ENCODE measurements around the gene RPL29.

Gene RPL29

DNA sequence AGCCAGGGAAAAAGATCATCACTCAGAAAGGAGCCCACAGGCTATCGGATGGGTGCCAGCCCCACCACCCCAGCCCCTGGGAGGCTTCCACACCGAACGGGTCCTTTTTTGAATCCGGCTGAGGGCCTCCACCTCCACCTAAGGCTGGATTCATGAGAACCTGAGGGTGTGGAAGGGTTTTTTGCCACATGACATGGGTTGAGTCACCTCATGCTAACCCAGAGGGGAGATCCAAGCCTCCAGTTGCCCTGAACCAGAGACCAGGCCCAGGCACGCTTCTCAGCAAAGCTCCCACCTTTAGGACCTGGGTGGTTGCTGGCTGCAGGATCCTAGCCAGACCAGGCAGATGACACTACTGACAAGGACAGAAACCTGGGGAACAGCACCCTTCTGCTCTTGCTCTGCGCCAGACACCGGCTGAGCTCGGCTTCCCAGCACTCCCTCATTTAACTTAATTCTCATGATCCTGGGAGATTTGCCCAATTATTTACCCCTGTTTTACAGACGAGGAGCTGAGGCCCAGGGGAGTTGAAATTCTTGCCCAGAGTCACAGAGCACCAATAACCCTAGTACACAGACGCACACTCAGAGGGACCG lies 35.1 kb upstream of the RPL29 start:
- H3K9me3 ChIP-seq (ENCODE audit: low read length), result no peaks in the 10 kb centered on the region
- no peak for TF ChIP-seq EZH2 (IDR thresholded peaks at IDR 0.05; ENCODE audit: borderline replicate concordance, low read length)
- TF ChIP-seq, protein P1, sequence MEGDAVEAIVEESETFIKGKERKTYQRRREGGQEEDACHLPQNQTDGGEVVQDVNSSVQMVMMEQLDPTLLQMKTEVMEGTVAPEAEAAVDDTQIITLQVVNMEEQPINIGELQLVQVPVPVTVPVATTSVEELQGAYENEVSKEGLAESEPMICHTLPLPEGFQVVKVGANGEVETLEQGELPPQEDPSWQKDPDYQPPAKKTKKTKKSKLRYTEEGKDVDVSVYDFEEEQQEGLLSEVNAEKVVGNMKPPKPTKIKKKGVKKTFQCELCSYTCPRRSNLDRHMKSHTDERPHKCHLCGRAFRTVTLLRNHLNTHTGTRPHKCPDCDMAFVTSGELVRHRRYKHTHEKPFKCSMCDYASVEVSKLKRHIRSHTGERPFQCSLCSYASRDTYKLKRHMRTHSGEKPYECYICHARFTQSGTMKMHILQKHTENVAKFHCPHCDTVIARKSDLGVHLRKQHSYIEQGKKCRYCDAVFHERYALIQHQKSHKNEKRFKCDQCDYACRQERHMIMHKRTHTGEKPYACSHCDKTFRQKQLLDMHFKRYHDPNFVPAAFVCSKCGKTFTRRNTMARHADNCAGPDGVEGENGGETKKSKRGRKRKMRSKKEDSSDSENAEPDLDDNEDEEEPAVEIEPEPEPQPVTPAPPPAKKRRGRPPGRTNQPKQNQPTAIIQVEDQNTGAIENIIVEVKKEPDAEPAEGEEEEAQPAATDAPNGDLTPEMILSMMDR (IDR thresholded peaks at IDR 0.05; ENCODE audit: low read length), result no peak
- no peak overlapping the region for H2AFZ ChIP-seq (ENCODE audit: low read length)
- no peaks in the 10 kb centered on the region for H3K79me2 ChIP-seq (ENCODE audit: insufficient read depth, low read length)
- no peaks in the 10 kb centered on the region for H3K36me3 ChIP-seq (ENCODE audit: insufficient read depth, low read length)
- no peaks in the 10 kb centered on the region for H3K4me1 ChIP-seq (ENCODE audit: insufficient read depth, low read length, severe bottlenecking)
- no peaks in the 10 kb centered on the region for H3F3A ChIP-seq (ENCODE audit: insufficient read depth, low read length)
- no peak overlapping the region for H3K9ac ChIP-seq (ENCODE audit: low read length)
- H3K4me2 ChIP-seq (ENCODE audit: low read length), result no peak overlapping the region
- H3K27ac ChIP-seq (ENCODE audit: low read depth, low read length, poor library complexity, severe bottlenecking), result no peak overlapping the region
- H3K4me3 ChIP-seq (ENCODE audit: low read depth, low read length, poor library complexity, severe bottlenecking), result no peak overlapping the region
- H3K9me2 ChIP-seq (ENCODE audit: low read depth, low read length), result no peaks in the 10 kb centered on the region
- no peaks in the 10 kb centered on the region for H4K20me1 ChIP-seq (ENCODE audit: insufficient read depth, low read length)
- H3K27me3 ChIP-seq (ENCODE audit: insufficient read depth, low read length), result peaks cover 10% of the 10 kb centered on the region; the same call in 1 of the 2 replicates

DNA sequence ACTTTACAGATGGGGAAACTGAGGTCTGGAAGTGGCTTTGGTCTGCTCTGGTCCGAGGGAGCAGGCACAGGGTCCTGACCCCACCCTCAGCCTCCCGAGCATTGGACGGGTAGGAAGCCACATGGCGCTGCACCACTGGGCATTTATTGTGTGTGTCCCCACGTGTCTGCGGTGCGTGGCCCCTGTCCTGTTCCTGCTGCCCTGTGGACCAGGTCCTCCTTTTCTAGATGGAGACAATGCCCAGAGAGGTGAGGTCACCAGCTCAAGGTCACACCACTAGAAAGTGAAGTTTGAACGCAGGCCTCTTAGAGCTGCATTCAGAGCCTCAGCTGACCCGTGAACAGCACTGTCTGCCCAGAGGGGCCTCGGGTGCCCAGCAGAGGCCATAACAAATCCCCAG lies 33.8 kb upstream of the RPL29 start:
- no peaks in the 10 kb centered on the region for H3K79me2 ChIP-seq (ENCODE audit: insufficient read depth, low read length)
- no peaks in the 10 kb centered on the region for H4K20me1 ChIP-seq (ENCODE audit: insufficient read depth, low read length)
- no peaks in the 10 kb centered on the region for H3K9me2 ChIP-seq (ENCODE audit: low read depth, low read length)
- H2AFZ ChIP-seq (ENCODE audit: low read length), result no peak overlapping the region
- H3K27ac ChIP-seq (ENCODE audit: low read depth, low read length, poor library complexity, severe bottlenecking), result no peak overlapping the region
- H3K9ac ChIP-seq (ENCODE audit: low read length), result no peak overlapping the region
- H3K4me3 ChIP-seq (ENCODE audit: low read depth, low read length, poor library complexity, severe bottlenecking), result no peak overlapping the region
- H3K27me3 ChIP-seq (ENCODE audit: insufficient read depth, low read length), result peaks cover 10% of the 10 kb centered on the region; the same call in 1 of the 2 replicates
- no peaks in the 10 kb centered on the region for H3K4me1 ChIP-seq (ENCODE audit: insufficient read depth, low read length, severe bottlenecking)
- no peaks in the 10 kb centered on the region for H3K9me3 ChIP-seq (ENCODE audit: low read length)
- no peaks in the 10 kb centered on the region for H3K36me3 ChIP-seq (ENCODE audit: insufficient read depth, low read length)
- no peak overlapping the region for H3K4me2 ChIP-seq (ENCODE audit: low read length)
- TF ChIP-seq, protein P1 (IDR thresholded peaks at IDR 0.05; ENCODE audit: low read length), result no peak
- TF ChIP-seq EZH2 (IDR thresholded peaks at IDR 0.05; ENCODE audit: borderline replicate concordance, low read length), result no peak
- H3F3A ChIP-seq (ENCODE audit: insufficient read depth, low read length), result no peaks in the 10 kb centered on the region

DNA sequence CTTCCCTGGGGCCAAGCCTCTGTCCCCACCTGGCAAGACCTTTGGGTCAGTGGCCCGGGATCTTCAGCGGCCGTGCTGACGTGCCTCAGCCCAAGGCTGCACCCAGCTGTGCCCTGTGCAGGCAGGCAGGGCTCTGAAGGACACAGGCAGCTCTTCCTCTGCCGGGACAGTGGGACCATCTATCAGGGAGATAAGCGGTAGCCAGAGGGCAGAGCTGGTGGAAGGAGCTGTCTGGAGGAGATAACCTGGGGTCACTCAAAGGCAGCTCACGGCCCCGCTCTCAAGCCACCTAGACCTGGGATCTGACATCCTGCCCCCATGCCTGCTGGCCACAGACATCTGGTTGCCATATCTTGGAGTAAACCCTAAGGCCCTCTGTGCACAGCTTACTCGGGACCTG lies 33.4 kb upstream of the RPL29 start:
- no peaks in the 10 kb centered on the region for H3K79me2 ChIP-seq (ENCODE audit: insufficient read depth, low read length)
- H3K36me3 ChIP-seq (ENCODE audit: insufficient read depth, low read length), result no peaks in the 10 kb centered on the region
- no peaks in the 10 kb centered on the region for H4K20me1 ChIP-seq (ENCODE audit: insufficient read depth, low read length)
- no peaks in the 10 kb centered on the region for H3K9me2 ChIP-seq (ENCODE audit: low read depth, low read length)
- no peak overlapping the region for H3K4me2 ChIP-seq (ENCODE audit: low read length)
- no peaks in the 10 kb centered on the region for H3F3A ChIP-seq (ENCODE audit: insufficient read depth, low read length)
- H3K9me3 ChIP-seq (ENCODE audit: low read length), result no peaks in the 10 kb centered on the region
- H2AFZ ChIP-seq (ENCODE audit: low read length), result no peak overlapping the region
- no peaks in the 10 kb centered on the region for H3K4me1 ChIP-seq (ENCODE audit: insufficient read depth, low read length, severe bottlenecking)
- no peak for TF ChIP-seq EZH2 (IDR thresholded peaks at IDR 0.05; ENCODE audit: borderline replicate concordance, low read length)
- TF ChIP-seq, protein P1 (IDR thresholded peaks at IDR 0.05; ENCODE audit: low read length), result no peak
- H3K9ac ChIP-seq (ENCODE audit: low read length), result no peak overlapping the region
- no peak overlapping the region for H3K4me3 ChIP-seq (ENCODE audit: low read depth, low read length, poor library complexity, severe bottlenecking)
- peaks cover 10% of the 10 kb centered on the region; the same call in 1 of the 2 replicates for H3K27me3 ChIP-seq (ENCODE audit: insufficient read depth, low read length)
- H3K27ac ChIP-seq (ENCODE audit: low read depth, low read length, poor library complexity, severe bottlenecking), result no peak overlapping the region
